D721Med (cell line): ENCODE measurements around the gene PARD6A.
"Not testable (repeated sequence)": the region's sequence is repeated elsewhere in the genome, so short reads cannot be mapped to it uniquely, and the experiment has no call there.

Experiments used
- DNase-seq: peaks from one replicate; pipeline ENCODE4 v3.0.0; 2011; ENCODE audit warnings: low spot score; ENCODE audit not compliant: insufficient read length
- FAIRE-seq: peaks from 2 replicates; lab custom pipeline; 2011; peaks lifted over from hg19 to GRCh38; lab: Jason Lieb, UNC
- TF ChIP-seq, protein P1 (sequence below): IDR thresholded peaks from 2 replicates; pipeline ENCODE4 v1.5.1; 2012; ENCODE audit warnings: mild to moderate bottlenecking, control low read depth; ENCODE audit not compliant: insufficient read depth; ENCODE audit errors: missing control alignments

Gene PARD6A

DNA sequence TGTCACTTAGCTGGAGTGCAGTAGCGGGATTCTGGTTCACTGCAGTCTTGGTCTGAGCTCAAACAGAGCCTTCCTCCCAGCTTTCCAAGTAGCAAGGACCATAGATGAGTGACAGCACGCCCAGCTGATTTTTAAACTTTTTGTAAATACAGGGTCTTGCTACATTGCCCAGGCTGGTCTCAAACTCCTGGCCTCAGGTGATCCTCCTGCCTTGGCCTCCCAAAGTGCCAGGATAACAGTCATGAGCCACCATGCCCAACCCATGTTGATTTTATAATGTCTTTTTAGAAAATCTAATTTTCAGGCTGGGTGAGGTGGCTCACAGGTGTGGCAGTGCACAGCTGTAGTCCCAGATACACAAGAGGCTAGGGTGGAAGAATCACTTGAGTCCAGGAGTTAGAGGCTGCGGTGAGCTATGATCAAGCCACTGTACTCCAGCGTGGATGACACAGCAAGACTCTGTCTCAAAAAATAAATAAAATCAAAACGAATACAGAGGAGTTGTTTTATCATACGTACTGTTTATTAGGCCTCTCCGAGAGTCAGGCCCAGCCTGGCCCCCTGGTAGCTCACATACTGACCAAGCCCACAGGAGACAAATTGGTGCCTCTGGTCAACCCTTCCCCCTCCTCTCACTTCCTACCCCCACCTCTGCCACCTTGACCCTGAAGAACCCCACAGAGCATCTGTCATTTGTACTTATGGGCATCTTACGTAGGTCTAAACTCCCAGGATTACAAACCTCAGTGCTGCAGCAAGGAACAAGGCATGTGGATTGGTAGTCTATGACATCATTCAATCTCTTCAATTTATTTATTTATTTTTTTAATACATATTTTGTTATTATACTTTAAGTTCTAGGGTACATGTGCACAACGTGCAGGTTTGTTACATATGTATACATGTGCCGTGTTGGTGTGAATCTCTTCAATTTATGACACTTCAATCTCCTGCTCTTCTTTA, 19.5 kb downstream of the PARD6A start:
- FAIRE-seq (no peak), DNase-seq (no peak)
- TF ChIP-seq, protein P1, sequence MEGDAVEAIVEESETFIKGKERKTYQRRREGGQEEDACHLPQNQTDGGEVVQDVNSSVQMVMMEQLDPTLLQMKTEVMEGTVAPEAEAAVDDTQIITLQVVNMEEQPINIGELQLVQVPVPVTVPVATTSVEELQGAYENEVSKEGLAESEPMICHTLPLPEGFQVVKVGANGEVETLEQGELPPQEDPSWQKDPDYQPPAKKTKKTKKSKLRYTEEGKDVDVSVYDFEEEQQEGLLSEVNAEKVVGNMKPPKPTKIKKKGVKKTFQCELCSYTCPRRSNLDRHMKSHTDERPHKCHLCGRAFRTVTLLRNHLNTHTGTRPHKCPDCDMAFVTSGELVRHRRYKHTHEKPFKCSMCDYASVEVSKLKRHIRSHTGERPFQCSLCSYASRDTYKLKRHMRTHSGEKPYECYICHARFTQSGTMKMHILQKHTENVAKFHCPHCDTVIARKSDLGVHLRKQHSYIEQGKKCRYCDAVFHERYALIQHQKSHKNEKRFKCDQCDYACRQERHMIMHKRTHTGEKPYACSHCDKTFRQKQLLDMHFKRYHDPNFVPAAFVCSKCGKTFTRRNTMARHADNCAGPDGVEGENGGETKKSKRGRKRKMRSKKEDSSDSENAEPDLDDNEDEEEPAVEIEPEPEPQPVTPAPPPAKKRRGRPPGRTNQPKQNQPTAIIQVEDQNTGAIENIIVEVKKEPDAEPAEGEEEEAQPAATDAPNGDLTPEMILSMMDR, result no peak

DNA sequence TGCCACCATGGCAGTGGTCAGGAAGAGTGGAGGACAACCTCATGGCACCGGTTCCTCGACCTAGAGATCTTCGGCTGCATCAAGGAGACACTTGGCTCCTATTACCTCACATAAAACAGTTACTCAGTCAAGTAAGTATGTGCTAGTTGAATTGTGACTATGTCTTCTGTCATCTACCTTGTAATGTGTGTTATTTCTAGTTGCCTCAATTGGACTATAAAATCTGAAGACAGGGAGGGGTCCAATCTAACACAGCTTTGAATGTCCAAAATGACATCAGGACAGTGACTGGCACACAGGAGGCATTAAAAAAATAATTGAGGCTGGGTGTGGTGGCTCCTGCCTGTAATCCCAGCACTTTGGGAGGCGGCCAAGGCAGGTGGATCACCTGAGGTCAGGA, 23.0 kb downstream of the PARD6A start:
- TF ChIP-seq, protein P1, result no peak
- FAIRE-seq (no peak), DNase-seq (no peak)

DNA sequence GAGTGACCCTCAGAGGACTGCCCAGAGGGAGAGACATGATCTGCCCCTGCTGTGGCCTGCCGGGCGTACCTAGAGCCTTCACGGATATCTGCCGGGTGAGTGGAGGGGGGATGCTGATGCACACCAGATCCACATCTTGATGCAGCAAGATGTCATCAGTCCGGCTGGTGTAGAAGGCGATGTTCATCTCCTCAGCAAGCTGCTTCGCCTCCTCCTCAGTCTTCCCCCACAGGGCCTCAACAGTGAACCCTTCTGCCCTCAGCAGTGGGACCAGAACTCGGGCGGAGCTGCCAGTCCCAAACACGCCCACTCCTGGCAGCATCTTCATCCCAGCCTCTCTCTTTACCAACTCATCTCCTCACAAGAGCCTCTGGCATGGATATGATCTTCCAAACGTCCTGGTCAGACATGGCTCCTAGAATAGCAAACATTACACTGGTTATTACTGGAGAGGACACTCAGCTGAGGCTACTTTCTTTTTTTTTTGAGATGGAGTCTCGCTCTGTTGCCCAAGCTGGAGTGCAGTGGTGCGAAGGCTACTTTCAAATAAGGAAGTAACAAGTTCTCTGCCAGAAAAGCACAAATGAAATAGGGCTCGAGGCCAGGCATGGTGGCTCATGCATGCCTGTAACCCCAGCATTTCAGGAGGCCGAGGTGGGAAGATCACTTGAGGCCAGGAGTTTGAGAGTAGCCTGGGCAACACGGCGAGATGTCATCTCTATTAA, 24.8 kb downstream of the PARD6A start:
- TF ChIP-seq, protein P1, result no peak
- FAIRE-seq, result no peak

DNA sequence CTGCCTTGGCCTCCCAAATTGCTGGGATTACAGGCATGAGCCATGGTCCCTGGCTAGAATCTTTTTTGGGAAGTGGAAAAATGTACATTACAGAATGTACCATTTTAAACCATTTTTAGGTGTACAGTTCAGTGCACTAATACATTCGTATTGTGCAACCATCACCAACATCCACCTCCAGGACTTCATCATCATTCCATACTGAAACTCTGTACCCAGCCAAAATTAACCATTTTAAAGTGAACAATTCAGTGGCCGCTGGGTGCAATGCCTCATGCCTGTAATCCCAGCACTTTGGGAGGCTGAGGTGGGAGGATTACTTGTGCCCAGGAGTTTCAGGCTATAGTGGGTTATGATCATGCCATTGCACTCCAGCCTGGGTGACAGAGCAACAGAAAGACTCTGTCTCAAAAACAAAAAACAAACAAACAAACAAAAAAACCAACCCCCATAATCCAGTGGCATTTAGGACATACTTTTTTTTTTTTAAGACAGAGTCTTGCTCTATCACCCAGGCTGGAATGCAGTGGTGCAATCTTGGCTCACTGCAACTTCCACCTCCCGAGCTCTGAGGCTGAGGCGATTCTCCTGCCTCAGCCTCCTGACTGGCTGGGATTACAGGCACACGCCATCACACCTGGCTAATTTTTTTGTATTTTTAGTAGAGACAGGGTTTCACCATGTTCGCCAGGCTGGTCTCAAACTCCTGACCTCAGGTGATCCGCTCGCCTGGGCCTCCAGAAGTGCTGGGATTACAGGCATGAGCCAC, 32.9 kb downstream of the PARD6A start:
- DNase-seq, FAIRE-seq: not testable (repeated sequence)

More for the DNA sequence above, 24.8 kb downstream of the PARD6A start:
- no peak for DNase-seq

DNA sequence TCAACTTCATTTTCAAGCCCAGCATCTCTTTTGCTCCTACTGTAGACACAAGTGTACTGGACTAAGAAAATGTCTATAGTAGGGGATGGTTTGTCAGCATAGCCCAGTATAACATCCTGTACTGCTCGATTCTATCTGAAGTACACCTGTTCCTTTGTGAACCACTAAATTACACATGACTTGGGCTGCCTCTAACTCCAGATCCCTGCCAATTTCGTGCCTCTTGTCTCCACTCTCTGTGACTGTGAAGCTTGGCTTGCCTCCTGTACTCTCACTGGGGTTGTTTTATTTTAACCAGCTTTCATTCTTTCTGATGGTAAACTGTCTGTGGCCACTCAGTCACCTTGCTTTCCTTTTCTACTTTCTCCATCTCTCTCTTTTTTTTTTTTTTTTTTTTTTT, 33.9 kb downstream of the PARD6A start:
- DNase-seq (no peak), FAIRE-seq (no peak)
- TF ChIP-seq, protein P1, result no peak

DNA sequence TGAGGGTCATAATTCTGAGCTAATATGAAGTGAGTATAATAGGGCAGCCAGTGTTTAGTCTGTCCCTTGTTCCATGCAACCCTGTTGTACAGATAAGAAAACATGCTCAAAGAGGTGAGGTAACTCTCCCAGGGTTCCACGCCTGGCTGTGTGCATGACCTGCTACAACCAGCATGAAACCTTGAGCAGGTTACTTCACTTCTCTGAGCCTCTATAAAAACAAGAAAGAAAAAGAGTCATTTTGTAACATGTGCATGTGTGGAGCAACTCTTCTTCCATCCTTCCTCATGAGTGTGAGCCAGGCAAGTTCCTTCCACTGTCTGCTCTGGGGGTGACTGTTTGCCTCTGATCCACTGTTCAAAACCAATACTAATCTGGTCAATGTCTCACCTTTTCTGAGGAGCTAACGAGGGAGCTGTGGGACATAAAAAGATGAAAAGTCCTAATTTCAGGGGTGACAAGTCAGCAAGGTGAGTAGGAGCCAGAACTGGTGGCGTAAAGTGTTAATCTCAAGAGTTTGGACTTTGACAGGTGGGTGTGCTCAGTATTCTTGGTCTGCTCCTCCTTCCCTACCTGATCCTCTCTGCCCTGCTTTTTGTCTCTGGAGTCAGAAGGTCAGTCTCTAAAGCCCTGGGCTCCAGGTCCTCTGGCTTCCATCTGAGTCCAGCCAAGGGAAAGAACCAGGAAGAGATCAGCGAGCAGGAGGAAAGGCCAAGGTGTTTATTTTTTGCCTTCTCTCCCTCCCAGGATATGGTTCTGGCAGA, 36.8 kb downstream of the PARD6A start:
- DNase-seq, result no peak
- FAIRE-seq, result no peak
- TF ChIP-seq, protein P1, result no peak
